ENCODE results near the gene CNPY2. TPM values are rescaled to one million over a fixed set of nuclear protein-coding genes. Genes with fewer than 3 reads are reported as not detected.
A peak's percentile ranks its signal among the peaks of the same experiment; 100 is the strongest.

Gene CNPY2
- total and polyA plus RNA-seq, 2 of the 13 experiments (the other 11 are each of a cell fraction or from before 2014, with no cell fraction given), result 285 to 356 TPM

- no peak; the same call in 1 of the 2 replicates for TF ChIP-seq ARHGAP35 (CRISPR knock-in tag; IDR thresholded peaks at IDR 0.05; ENCODE audit: borderline replicate concordance)
- TF ChIP-seq FOXP4 (CRISPR knock-in tag; IDR thresholded peaks at IDR 0.05), result no peak; the same call in 1 of the 2 replicates
- TF ChIP-seq NR2C2 (CRISPR knock-in tag; IDR thresholded peaks at IDR 0.05; ENCODE audit: borderline replicate concordance), result peak; percentile 91
- no peak for TF ChIP-seq LCORL (IDR thresholded peaks at IDR 0.05)
- peak; percentile 91; the same call in 1 of the 2 replicates for TF ChIP-seq LCORL (CRISPR knock-in tag; IDR thresholded peaks at IDR 0.05)
- TF ChIP-seq SOX6 (IDR thresholded peaks at IDR 0.05), result no peak
- peak; percentile 72 for TF ChIP-seq SOX6 (CRISPR knock-in tag; IDR thresholded peaks at IDR 0.05)
- peak; percentile 97 for TF ChIP-seq ARNTL (CRISPR knock-in tag; IDR thresholded peaks at IDR 0.05)
- TF ChIP-seq, protein P1, sequence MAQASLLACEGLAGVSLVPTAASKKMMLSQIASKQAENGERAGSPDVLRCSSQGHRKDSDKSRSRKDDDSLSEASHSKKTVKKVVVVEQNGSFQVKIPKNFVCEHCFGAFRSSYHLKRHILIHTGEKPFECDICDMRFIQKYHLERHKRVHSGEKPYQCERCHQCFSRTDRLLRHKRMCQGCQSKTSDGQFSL (CRISPR knock-in tag; IDR thresholded peaks at IDR 0.05), result peak; percentile 47; the same call in 1 of the 2 replicates
- TF ChIP-seq, protein P2, sequence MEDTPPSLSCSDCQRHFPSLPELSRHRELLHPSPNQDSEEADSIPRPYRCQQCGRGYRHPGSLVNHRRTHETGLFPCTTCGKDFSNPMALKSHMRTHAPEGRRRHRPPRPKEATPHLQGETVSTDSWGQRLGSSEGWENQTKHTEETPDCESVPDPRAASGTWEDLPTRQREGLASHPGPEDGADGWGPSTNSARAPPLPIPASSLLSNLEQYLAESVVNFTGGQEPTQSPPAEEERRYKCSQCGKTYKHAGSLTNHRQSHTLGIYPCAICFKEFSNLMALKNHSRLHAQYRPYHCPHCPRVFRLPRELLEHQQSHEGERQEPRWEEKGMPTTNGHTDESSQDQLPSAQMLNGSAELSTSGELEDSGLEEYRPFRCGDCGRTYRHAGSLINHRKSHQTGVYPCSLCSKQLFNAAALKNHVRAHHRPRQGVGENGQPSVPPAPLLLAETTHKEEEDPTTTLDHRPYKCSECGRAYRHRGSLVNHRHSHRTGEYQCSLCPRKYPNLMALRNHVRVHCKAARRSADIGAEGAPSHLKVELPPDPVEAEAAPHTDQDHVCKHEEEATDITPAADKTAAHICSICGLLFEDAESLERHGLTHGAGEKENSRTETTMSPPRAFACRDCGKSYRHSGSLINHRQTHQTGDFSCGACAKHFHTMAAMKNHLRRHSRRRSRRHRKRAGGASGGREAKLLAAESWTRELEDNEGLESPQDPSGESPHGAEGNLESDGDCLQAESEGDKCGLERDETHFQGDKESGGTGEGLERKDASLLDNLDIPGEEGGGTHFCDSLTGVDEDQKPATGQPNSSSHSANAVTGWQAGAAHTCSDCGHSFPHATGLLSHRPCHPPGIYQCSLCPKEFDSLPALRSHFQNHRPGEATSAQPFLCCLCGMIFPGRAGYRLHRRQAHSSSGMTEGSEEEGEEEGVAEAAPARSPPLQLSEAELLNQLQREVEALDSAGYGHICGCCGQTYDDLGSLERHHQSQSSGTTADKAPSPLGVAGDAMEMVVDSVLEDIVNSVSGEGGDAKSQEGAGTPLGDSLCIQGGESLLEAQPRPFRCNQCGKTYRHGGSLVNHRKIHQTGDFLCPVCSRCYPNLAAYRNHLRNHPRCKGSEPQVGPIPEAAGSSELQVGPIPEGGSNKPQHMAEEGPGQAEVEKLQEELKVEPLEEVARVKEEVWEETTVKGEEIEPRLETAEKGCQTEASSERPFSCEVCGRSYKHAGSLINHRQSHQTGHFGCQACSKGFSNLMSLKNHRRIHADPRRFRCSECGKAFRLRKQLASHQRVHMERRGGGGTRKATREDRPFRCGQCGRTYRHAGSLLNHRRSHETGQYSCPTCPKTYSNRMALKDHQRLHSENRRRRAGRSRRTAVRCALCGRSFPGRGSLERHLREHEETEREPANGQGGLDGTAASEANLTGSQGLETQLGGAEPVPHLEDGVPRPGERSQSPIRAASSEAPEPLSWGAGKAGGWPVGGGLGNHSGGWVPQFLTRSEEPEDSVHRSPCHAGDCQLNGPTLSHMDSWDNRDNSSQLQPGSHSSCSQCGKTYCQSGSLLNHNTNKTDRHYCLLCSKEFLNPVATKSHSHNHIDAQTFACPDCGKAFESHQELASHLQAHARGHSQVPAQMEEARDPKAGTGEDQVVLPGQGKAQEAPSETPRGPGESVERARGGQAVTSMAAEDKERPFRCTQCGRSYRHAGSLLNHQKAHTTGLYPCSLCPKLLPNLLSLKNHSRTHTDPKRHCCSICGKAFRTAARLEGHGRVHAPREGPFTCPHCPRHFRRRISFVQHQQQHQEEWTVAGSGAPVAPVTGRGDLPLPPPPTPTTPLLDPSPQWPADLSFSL (CRISPR knock-in tag; IDR thresholded peaks at IDR 0.05), result 0 out of 2 replicates have a peak, but pooled peaks have one; percentile 24
- TF ChIP-seq ZNF543 (CRISPR knock-in tag; IDR thresholded peaks at IDR 0.05), result no peak; the same call in 1 of the 2 replicates
- no peak; the same call in 1 of the 2 replicates for TF ChIP-seq SMYD3 (CRISPR knock-in tag; IDR thresholded peaks at IDR 0.05)
- no peak for TF ChIP-seq SIX4 (CRISPR knock-in tag; IDR thresholded peaks at IDR 0.05)
- no peak for TF ChIP-seq ZBTB1 (CRISPR knock-in tag; IDR thresholded peaks at IDR 0.05; ENCODE audit: borderline replicate concordance)
- TF ChIP-seq ZNF343 (CRISPR knock-in tag; IDR thresholded peaks at IDR 0.05), result peak; percentile 69; the same call in 1 of the 2 replicates
- TF ChIP-seq, protein P3, sequence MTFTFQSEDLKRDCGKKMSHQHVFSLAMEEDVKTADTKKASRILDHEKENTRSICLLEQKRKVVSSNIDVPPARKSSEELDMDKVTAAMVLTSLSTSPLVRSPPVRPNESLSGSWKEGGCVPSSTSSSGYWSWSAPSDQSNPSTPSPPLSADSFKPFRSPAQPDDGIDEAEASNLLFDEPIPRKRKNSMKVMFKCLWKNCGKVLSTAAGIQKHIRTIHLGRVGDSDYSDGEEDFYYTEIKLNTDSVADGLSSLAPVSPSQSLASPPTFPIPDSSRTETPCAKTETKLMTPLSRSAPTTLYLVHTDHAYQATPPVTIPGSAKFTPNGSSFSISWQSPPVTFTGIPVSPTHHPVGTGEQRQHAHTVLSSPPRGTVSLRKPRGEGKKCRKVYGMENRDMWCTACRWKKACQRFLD (CRISPR knock-in tag; IDR thresholded peaks at IDR 0.05; ENCODE audit: borderline replicate concordance), result peak; percentile 70; the same call in 1 of the 2 replicates
- TF ChIP-seq ZNF747 (CRISPR knock-in tag; IDR thresholded peaks at IDR 0.05; ENCODE audit: borderline replicate concordance), result peak; percentile 78; the same call in 1 of the 2 replicates
- peak; percentile 69 for TF ChIP-seq MEIS2 (CRISPR knock-in tag; IDR thresholded peaks at IDR 0.05)
Observed at GRCh38 chr12:56315622-56316473, at the start of gene CNPY2 (continued).

Data from HepG2 (cell line).